Activated naive CD4-positive, alpha-beta T cell (primary cell): ENCODE measurements around the gene TMEM269.
"Not testable (repeated sequence)": the region's sequence is repeated elsewhere in the genome, so short reads cannot be mapped to it uniquely, and the experiment has no call there.

Experiments
- DNase-seq, 4 experiments: peaks; one replicate each; lab custom pipeline; 2025; lab: John Stamatoyannopoulos, UW

TMEM269 gene

GRCh38 chr1:42776502-42776901 lies 8.3 kb upstream of the TMEM269 start:
- no peak for DNase-seq

DNA sequence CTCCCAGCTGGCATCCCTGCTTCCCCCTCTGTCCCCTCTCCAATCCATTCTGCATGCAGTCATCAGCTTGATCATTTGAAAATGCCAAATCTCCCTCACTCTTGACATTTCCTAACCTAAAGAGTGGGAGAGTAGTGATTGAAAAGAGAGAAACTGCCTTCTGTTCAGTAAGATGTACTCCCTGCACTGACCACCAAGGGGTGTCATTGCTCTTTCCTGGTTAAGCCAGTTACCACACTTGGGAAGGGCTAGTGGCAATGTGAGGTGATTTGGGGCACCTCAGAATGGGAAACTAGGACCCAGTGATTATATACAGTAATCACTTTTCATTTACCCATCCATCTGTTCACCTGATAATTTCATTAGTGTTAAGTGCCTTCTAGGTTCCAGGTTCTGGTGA lies 6.9 kb upstream of the TMEM269 start:
- DNase-seq: no peak

- no peak for DNase-seq
These were observed 5.1 kb upstream of the TMEM269 start for GRCh38 chr1:42779725-42780124.

DNA sequence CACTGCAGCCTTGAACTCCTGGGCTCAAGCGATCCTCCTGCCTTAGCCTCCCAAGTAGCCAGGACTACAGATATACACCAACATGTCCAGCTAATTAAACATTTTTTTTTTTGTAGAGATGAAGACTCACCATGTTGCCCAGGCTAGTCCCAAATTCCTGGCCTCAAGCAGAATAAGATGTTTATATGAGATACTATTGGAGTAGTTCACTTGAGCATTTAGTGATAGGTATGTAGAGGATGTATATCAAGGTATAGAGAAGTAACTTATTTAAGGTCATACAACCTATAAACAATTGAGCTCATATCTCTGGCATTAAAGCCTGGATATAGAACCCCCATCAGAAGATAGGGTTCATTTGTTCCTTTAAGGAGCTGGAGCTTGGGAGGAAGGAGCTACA lies 4.6 kb upstream of the TMEM269 start:
- no peak for DNase-seq

DNA sequence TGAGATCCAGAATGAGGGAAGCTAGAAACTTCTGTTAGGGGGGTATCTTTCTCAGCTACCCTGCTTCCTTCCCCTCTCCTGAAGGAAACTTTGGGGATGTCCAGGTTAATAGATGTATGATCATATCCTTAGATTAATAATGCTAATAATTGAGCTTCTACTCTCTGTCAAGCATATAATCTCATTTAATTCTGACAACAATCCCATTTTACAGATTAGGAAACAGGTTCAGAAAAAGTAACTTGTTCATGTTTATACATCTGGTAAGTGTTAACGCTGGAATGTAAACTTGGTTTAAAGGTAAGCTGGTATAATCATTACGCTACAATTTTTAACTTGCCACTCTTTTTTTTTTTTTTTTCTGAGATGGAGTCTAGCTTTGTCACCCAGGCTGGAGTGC lies 1.7 kb upstream of the TMEM269 start:
- no peak for DNase-seq

DNA sequence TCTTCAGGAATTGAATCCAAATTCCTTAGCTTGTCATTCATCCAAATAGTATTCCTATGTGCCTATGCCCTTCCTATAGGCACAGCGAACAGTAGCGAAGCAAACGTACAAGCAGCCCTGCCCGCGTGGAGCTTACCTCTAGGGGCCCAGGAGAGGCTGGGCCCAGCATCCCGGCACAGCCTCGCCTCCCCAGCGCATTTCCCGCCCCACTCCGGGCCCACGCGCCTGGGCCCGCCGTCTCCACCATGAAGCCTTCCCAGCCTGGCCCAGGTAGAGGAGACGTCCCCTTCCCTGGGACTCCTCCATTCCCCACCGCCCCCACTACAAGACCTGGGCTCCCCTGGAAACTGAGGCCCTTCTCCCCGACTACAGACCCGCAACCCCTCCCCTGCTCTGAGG lies 245 bp upstream of the TMEM269 start:
- DNase-seq: no peak

DNA sequence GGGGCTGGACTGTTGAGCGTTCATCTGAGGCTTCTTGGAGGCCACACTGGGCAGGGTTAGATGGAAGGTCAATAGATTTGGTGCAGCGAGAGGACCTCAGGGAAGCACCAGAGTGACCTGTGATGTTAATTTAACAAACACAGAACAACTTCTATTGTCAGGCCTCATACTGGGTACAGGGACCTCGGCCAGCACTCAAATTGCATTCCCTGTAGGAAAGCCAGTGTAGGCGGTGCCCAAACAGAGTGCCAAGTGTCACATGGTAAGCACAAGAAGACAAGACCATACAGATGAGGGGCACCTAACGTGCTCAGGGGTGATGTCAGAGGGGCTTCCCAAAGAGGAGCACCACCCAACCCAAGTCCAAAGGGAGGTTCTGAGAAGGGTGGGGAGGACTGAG lies 1.3 kb downstream of the TMEM269 start:
- DNase-seq: no peak

DNA sequence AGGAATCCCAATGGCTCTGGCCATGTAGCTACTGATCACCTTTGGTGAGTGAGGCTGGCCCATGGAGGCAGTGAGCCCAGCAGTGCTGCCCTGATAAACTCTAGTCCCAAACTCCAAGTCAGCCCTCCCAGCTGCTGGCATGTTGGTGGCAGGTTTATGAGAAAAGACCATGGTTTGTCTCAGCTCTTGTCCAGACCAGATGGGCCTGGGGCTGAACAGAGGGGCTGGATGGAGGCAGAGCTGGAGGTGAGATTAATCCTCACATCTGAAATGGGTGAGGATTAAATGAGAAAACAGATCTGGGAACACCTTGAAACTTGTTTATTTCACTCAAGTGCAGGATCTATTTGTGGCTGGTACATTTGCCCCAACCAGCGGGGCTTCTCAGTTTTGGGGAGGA lies 3.2 kb downstream of the TMEM269 start:
- DNase-seq: no peak

- no peak for DNase-seq
These were observed 9.0 kb downstream of the TMEM269 start for GRCh38 chr1:42793824-42794223.

DNA sequence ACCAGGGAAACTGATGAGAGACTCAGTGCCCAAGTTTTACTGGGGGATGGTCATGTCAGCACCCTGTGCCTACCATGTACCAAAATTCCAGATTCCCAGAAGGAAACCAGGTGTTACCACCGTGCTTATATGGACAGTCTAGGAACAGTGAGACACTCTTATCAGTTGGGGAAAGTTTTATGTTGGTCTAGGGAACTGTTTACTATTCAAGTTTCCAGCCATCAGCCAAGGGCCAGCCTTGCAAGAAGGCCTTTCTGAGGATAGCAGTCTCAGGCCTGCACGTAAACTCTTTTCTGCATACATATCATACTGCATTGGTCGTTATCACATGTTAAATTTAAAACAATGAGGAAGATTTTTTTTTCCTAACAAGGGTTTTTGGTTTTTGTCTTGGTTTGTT lies 12.6 kb downstream of the TMEM269 start:
- DNase-seq: no peak

- DNase-seq: no peak
These were observed 13.2 kb downstream of the TMEM269 start for GRCh38 chr1:42797979-42798378.

DNA sequence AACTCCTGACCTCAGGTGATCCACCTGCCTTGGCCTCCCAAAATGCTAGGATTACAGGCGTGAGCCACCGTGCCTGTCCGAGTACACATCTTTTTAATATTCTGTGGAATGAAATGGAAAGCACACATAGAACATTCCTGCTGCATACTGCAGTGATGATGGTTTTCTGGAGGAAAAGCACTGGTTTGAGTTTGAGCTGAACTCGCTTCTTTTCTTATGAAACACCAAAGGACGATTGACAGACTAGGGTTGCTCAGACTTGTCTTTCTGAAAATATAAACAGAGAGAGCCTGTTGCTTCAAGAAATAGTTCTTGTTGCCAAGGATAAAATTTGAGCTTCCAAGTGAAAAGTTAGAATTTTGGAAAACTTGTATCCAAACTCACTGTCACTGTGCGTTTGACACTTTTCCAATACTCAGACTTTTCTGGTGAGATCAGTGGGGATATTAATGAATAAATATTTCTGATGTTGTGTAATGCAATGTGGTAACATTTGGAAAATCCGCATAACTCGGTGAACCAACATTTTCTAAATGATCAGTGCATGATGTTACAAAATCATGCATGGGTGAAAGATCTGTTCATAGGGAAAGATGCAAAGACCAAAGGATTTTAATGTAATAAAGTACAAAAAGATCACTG lies 17.2 kb downstream of the TMEM269 start:
- DNase-seq: no peak

GRCh38 chr1:42806171-42806570 lies 21.4 kb downstream of the TMEM269 start:
- DNase-seq: no peak

- no peak for DNase-seq
These were observed 21.8 kb downstream of the TMEM269 start for GRCh38 chr1:42806593-42806992.

GRCh38 chr1:42807056-42807668 lies 22.4 kb downstream of the TMEM269 start:
- DNase-seq: no peak

- DNase-seq: not testable (repeated sequence)
These were observed 30.0 kb downstream of the TMEM269 start for GRCh38 chr1:42814815-42815214.

- no peak for DNase-seq
These were observed 31.3 kb downstream of the TMEM269 start for GRCh38 chr1:42815941-42816584.

- DNase-seq: peak; percentile 83 to 95 (median 89)
These were observed 32.0 kb downstream of the TMEM269 start, which contains the start of the genes ERMAP and SVBP for GRCh38 chr1:42816585-42817439. Gene ERMAP (plus strand): TSS chr1:42817122. CDS start chr1:42830449, 13,327 bp downstream. Gene SVBP (minus strand): TSS chr1:42817397. CDS start chr1:42816544, 853 bp downstream.

- no peak for DNase-seq
These were observed 32.6 kb downstream of the TMEM269 start for GRCh38 chr1:42817440-42817767.

DNA sequence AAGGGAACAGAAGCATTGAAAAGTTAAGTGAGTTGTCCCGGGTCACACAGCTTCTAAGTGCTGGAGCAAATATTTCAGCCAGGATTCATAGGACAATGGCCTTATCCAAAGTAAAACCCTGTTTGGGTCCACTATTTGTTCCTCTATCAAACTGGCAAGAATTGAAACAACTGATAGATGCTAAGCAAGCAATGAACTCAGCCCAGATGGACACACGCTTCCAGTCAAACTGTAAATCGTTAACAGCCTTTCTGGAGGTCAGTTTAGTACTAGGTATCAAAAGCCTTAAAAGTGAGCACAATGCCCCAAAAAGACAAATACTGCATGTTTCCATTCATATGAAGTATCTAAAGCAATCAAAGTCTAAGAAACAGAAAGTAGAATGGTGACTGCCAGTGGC lies 33.2 kb downstream of the TMEM269 start:
- no peak for DNase-seq

- DNase-seq: no peak
These were observed 36.0 kb downstream of the TMEM269 start for GRCh38 chr1:42820813-42821212.

GRCh38 chr1:42821690-42822089 lies 36.9 kb downstream of the TMEM269 start:
- DNase-seq: no peak
